ENCODE results near the gene MYLK. TPM values are rescaled to one million over a fixed set of nuclear protein-coding genes. Genes with fewer than 3 reads are reported as not detected.

Gene MYLK
- polyA plus RNA-seq, 3 donors = 0.35 to 1.3 (median 0.51) TPM

GRCh38 chr3:123564056-123564455, 320.1 kb downstream of the MYLK start:
- H3K4me2 ChIP-seq (replicated peaks; ENCODE audit: extremely low read depth, low read length, poor library complexity, severe bottlenecking) = no peak overlapping the region
- no peak for DNase-seq
- intact Hi-C loops (cut with micrococcal nuclease) = no loop called here
- no peaks in the 10 kb centered on the region for H3K9me3 Mint-ChIP-seq
- no peaks in the 10 kb centered on the region for H3K9me3 ChIP-seq (replicated peaks in 1 of 2; ENCODE audit: control insufficient read depth in 1 of 2, insufficient read depth in 1 of 2, low read length in 2 of 2)
- H3K36me3 ChIP-seq (replicated peaks in 1 of 2; ENCODE audit: control insufficient read depth in 1 of 2, insufficient read depth in 2 of 2, low read length in 2 of 2) = peaks cover 4 to 48% of the 10 kb centered on the region in 2 donors
- peaks cover 38 to 45% of the 10 kb centered on the region in 2 donors for H3K36me3 Mint-ChIP-seq
- peaks cover 3% of the 10 kb centered on the region for H4K20me1 ChIP-seq (ENCODE audit: insufficient read depth, low read length)
- no peak overlapping the region for H3K4me3 ChIP-seq (replicated peaks in 1 of 3; ENCODE audit: low read depth in 2 of 3, low read length in 3 of 3)
- no peaks in the 10 kb centered on the region for H3K4me1 ChIP-seq (ENCODE audit: control insufficient read depth in 1 of 2, insufficient read depth in 2 of 2, low read length in 2 of 2)
- 97% methylated on average over 6 of the region's 6 CpGs for WGBS (ENCODE audit: insufficient coverage)
- TF ChIP-seq CTCF (IDR thresholded peaks at IDR 0.05) = no peak
- no peak overlapping the region for H3K9ac ChIP-seq (ENCODE audit: insufficient read depth, low read length, poor library complexity, severe bottlenecking)
- H3K27ac Mint-ChIP-seq = peak overlapping the region in 1 of 7 donors; percentile 43
- no peak overlapping the region for H3K27ac ChIP-seq (ENCODE audit: low read depth in 1 of 2, low read length in 2 of 2)
- no peak overlapping the region for H2AFZ ChIP-seq (ENCODE audit: insufficient read depth, low read depth, low read length, poor library complexity, severe bottlenecking)
- no peaks in the 10 kb centered on the region for H3K27me3 ChIP-seq (ENCODE audit: control insufficient read depth in 2 of 2, insufficient read depth in 2 of 2, low read length in 2 of 2)
- H3K27me3 Mint-ChIP-seq (ENCODE audit: low read depth in 3 of 3) = peaks cover 0 to 1% (median 0%) of the 10 kb centered on the region in 3 donors
- peaks cover 2% of the 10 kb centered on the region for H3K4me1 Mint-ChIP-seq
- no peaks in the 10 kb centered on the region for H3K79me2 ChIP-seq (ENCODE audit: insufficient read depth, low read length)
- no peak overlapping the region for H3K4me3 Mint-ChIP-seq

DNA sequence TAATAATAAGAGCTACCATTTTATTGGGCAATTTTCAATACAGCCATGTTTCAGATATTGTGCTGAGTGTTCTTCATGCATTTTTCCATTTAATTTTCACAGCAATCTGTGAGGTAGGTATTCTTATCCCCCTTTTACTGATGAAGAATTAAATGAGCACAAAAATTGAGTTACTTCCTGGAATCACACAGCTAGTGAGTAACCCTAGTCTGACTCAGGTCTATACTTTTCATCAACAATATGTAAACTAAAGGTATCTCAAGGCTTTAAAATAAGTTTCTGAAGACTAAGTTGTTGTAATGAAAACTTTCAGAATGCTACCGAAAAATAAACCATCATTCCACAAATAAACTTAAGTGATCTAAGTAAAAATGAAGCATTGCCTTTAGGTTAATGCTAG, 321.6 kb downstream of the MYLK start:
- H3K9me3 Mint-ChIP-seq = no peaks in the 10 kb centered on the region
- H3K4me2 ChIP-seq (replicated peaks; ENCODE audit: extremely low read depth, low read length, poor library complexity, severe bottlenecking) = no peak overlapping the region
- H3K27me3 Mint-ChIP-seq (ENCODE audit: low read depth in 3 of 3) = peaks cover 0 to 1% (median 0%) of the 10 kb centered on the region in 3 donors
- no peaks in the 10 kb centered on the region for H3K9me3 ChIP-seq (replicated peaks in 1 of 2; ENCODE audit: control insufficient read depth in 1 of 2, insufficient read depth in 1 of 2, low read length in 2 of 2)
- no peak overlapping the region for H3K27ac ChIP-seq (ENCODE audit: low read depth in 1 of 2, low read length in 2 of 2)
- peaks cover 2% of the 10 kb centered on the region for H3K4me1 Mint-ChIP-seq
- H3K4me1 ChIP-seq (ENCODE audit: control insufficient read depth in 1 of 2, insufficient read depth in 2 of 2, low read length in 2 of 2) = no peaks in the 10 kb centered on the region
- no peak overlapping the region for H3K4me3 ChIP-seq (replicated peaks in 1 of 3; ENCODE audit: low read depth in 2 of 3, low read length in 3 of 3)
- TF ChIP-seq CTCF (IDR thresholded peaks at IDR 0.05) = no peak
- peaks cover 30 to 35% of the 10 kb centered on the region in 2 donors for H3K36me3 Mint-ChIP-seq
- H2AFZ ChIP-seq (ENCODE audit: insufficient read depth, low read depth, low read length, poor library complexity, severe bottlenecking) = no peak overlapping the region
- no peak for DNase-seq
- H3K79me2 ChIP-seq (ENCODE audit: insufficient read depth, low read length) = no peaks in the 10 kb centered on the region
- no peak overlapping the region for H3K4me3 Mint-ChIP-seq
- H3K9ac ChIP-seq (ENCODE audit: insufficient read depth, low read length, poor library complexity, severe bottlenecking) = no peak overlapping the region
- WGBS (ENCODE audit: insufficient coverage) = no CpG with 5 or more reads among the region's 1 CpG
- H3K27ac Mint-ChIP-seq = no peak overlapping the region
- no peaks in the 10 kb centered on the region for H3K27me3 ChIP-seq (ENCODE audit: control insufficient read depth in 2 of 2, insufficient read depth in 2 of 2, low read length in 2 of 2)
- H3K36me3 ChIP-seq (replicated peaks in 1 of 2; ENCODE audit: control insufficient read depth in 1 of 2, insufficient read depth in 2 of 2, low read length in 2 of 2) = peaks cover 4 to 34% of the 10 kb centered on the region in 2 donors
- intact Hi-C loops (cut with micrococcal nuclease) = no loop called here
- H4K20me1 ChIP-seq (ENCODE audit: insufficient read depth, low read length) = no peaks in the 10 kb centered on the region

All from CD14-positive monocyte (primary cell).